ENCODE data around the gene CASP2.

CASP2 gene

GRCh38 chr7:143299346-143299745 is 11.2 kb downstream of the CASP2 start:
- no peak for DNase-seq

- DNase-seq, result peak; percentile 60
These were observed 11.7 kb downstream of the CASP2 start for GRCh38 chr7:143299840-143300239.

- DNase-seq, result no peak
These were observed 13.1 kb downstream of the CASP2 start for GRCh38 chr7:143300959-143301935.

- DNase-seq, result no peak
These were observed 15.6 kb downstream of the CASP2 start for GRCh38 chr7:143303733-143304132.

GRCh38 chr7:143304938-143305337 is 16.8 kb downstream of the CASP2 start:
- DNase-seq, result no peak

GRCh38 chr7:143305423-143306070 is 17.4 kb downstream of the CASP2 start:
- DNase-seq, result peak; percentile 61

GRCh38 chr7:143308632-143309031 is 20.5 kb downstream of the CASP2 start:
- no peak for DNase-seq

GRCh38 chr7:143314127-143314526 is 26.0 kb downstream of the CASP2 start:
- DNase-seq, result no peak

GRCh38 chr7:143315776-143316175 is 27.6 kb downstream of the CASP2 start, which contains the start of gene CLCN1:
TSS of gene CLCN1 (plus strand) at chr7:143316111. CDS start at chr7:143316213, 102 bp downstream.
- DNase-seq, result no peak

GRCh38 chr7:143316492-143316891 is 28.3 kb downstream of the CASP2 start:
- no peak for DNase-seq

- DNase-seq, result no peak
These were observed 30.5 kb downstream of the CASP2 start for GRCh38 chr7:143318661-143319060.

- no peak for DNase-seq
These were observed 32.5 kb downstream of the CASP2 start for GRCh38 chr7:143320620-143321019.

- DNase-seq, result no peak
These were observed 33.1 kb downstream of the CASP2 start for GRCh38 chr7:143321242-143321641.

GRCh38 chr7:143321734-143322133 is 33.6 kb downstream of the CASP2 start:
- DNase-seq, result no peak

GRCh38 chr7:143322760-143323633 is 34.8 kb downstream of the CASP2 start:
- no peak for DNase-seq

- DNase-seq, result no peak
These were observed 35.5 kb downstream of the CASP2 start for GRCh38 chr7:143323653-143324052.

GRCh38 chr7:143325240-143325639 is 37.1 kb downstream of the CASP2 start:
- DNase-seq, result no peak

- no peak for DNase-seq
These were observed 39.8 kb downstream of the CASP2 start for GRCh38 chr7:143327903-143328302.

GRCh38 chr7:143329471-143330170 is 41.5 kb downstream of the CASP2 start:
- DNase-seq, result no peak

- DNase-seq, result no peak
These were observed 43.1 kb downstream of the CASP2 start for GRCh38 chr7:143331179-143331801.

GRCh38 chr7:143334244-143334643 is 46.1 kb downstream of the CASP2 start:
- no peak for DNase-seq

- no peak for DNase-seq
These were observed 49.1 kb downstream of the CASP2 start for GRCh38 chr7:143337216-143337615.

Data from activated T-cell treated with anti-CD3 and anti-CD28 coated beads for 4 hours (primary cell).